ENCODE results near the gene VGLL4.

Gene VGLL4

DNA sequence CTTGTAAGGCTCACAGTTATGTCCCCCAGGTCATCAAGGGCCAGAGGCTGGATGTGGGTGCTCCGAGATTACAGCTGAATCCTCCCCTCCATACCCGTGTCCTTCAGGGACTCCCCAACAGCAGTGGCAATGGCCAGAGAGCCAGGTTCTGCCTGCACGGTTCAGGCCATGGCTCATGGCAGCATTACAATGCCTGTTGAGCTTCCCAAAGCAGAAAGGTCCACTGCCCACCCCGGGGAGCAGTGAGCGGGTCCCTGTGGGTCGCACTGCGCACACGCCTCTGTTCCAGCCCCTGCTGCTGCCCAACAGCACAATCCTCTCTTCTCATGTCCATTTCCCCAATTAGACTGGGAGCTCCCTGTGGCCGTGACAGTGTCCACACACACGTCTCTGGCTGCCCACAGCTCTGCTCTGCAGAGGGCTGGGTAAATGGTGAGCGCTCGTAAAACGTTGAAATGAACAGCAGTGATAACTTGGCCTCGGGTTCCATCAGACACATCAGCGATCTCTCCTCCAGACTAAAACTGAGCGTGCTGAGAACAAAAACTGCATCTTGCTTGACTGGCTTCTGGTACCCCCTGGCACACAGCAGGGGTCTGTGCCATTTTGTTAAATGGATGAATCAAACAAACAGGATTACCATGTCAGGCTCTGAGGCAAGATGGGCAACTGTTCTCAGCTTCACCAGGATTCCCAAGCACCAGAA, 80.4 kb downstream of the VGLL4 start:
- peaks cover 36% of the 10 kb centered on the region for H3K36me3 ChIP-seq (ENCODE audit: insufficient read depth, low read length)
- no peaks in the 10 kb centered on the region for H3K4me1 ChIP-seq (ENCODE audit: insufficient read depth, low read length)
- no peaks in the 10 kb centered on the region for H3K9me3 ChIP-seq (ENCODE audit: insufficient read depth, low read depth, low read length)
- H3K27ac ChIP-seq (ENCODE audit: low read depth, low read length): no peak overlapping the region
- WGBS: 94% methylated on average over 16 of the region's 16 CpGs
- no peaks in the 10 kb centered on the region for H3K27me3 ChIP-seq (ENCODE audit: insufficient read depth, low read length)
- no peak overlapping the region for H3K4me3 ChIP-seq (ENCODE audit: low read length)
- no peak overlapping the region for H3K9ac ChIP-seq (ENCODE audit: low read depth, low read length)

DNA sequence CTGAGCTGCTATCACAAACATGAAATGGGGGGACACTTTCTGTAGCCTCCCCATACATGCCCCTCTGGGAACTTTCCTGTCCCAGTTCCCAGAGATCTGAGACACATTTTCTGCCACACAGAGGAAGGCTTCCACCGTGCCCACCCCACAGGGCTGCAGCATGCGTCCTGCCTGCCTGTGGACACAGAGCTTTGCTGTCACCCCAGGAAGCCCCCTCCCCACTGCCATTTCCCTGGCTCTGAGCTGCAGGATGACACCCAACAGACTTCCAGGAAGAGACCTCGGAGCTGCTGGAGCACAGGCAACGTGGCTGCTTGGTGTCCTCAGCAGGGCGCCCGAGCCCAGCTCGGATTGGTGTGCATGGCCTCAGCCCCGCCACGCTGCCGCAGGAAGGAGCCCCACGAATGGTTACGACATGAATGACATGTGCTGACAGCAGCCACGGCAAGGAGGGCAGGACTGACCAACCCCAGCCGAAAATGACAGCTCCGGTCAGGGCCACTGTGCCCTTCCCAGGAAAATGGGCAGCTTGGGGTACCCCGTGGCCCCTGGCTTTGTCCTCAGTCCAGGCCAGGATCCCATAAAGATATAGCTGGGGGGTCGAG, 81.3 kb downstream of the VGLL4 start:
- H3K9me3 ChIP-seq (ENCODE audit: insufficient read depth, low read depth, low read length): no peaks in the 10 kb centered on the region
- H3K27me3 ChIP-seq (ENCODE audit: insufficient read depth, low read length): no peaks in the 10 kb centered on the region
- H3K4me1 ChIP-seq (ENCODE audit: insufficient read depth, low read length): peaks cover 3% of the 10 kb centered on the region; the same call in 1 of the 2 replicates
- H3K36me3 ChIP-seq (ENCODE audit: insufficient read depth, low read length): peaks cover 44% of the 10 kb centered on the region
- no peak overlapping the region for H3K9ac ChIP-seq (ENCODE audit: low read depth, low read length)
- 95% methylated on average over 17 of the region's 17 CpGs for WGBS
- H3K4me3 ChIP-seq (ENCODE audit: low read length): no peak overlapping the region
- no peak overlapping the region for H3K27ac ChIP-seq (ENCODE audit: low read depth, low read length)

DNA sequence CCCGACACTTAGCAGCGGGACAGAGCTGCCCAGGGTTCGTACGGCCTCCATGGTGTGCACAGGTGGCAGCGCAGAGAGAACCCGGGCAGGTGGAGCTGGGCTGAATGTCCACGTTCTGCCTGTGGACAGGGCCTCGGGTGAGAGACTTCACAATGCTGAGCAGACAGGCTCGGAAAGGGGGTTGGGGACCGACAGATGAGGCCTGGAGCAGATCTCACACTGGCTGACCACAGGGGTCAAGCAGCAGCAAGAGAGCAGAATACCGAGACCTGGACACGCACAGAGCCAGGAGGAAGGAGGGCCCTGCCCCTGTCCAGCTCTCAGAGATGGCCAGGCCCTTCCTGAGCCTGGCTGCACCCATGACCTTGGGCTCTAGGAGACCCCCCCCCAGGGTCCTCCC, 83.0 kb downstream of the VGLL4 start:
- no peak overlapping the region for H3K4me3 ChIP-seq (ENCODE audit: low read length)
- 92% methylated on average over 12 of the region's 12 CpGs for WGBS
- peaks cover 47% of the 10 kb centered on the region for H3K36me3 ChIP-seq (ENCODE audit: insufficient read depth, low read length)
- H3K27ac ChIP-seq (ENCODE audit: low read depth, low read length): no peak overlapping the region
- no peaks in the 10 kb centered on the region for H3K27me3 ChIP-seq (ENCODE audit: insufficient read depth, low read length)
- H3K4me1 ChIP-seq (ENCODE audit: insufficient read depth, low read length): peaks cover 9% of the 10 kb centered on the region; the same call in 1 of the 2 replicates
- no peak overlapping the region for H3K9ac ChIP-seq (ENCODE audit: low read depth, low read length)
- no peaks in the 10 kb centered on the region for H3K9me3 ChIP-seq (ENCODE audit: insufficient read depth, low read depth, low read length)

DNA sequence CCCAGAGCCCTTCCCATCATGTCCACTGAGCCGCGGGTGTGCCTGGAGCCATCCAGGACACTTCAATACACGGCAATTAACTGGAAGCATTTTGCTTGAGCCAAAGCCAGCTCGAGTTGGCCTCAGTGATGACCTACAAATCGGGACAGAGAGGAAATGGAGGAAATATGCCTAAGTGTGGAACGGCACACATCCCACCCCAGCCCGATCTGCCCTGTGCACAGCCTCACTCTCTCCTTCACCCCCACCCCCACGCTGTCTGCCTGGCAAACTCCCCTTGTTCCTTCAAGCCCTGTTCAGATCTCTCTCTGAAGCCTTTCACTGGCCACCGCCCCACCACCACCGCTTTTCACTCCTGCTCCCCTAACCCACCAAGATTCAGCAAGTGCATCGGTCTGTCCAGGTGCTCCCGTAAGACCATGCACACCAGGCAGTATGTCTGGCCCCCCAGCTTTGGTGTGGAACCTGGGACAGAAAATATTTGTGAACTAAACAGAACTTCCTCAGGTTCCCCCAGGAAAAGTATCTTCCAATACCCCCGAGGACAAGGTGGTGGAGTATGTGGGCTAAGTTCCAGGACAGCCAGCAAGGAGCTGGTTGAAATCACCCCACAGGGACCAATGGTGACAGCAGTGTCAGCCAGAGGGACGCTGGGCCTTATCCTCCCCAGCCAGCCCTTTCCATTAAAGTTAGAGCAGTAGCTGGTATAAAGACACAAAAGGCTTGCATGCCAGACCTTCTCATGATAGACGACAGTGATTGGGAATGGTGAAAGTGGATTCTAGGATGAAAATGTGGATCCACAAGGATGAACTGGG, 83.7 kb downstream of the VGLL4 start:
- Histone ChIP-seq H3K4me3 (ENCODE audit: low read length) (no peak overlapping the region), H3K27me3 (ENCODE audit: insufficient read depth, low read length) (no peaks in the 10 kb centered on the region), H3K27ac (ENCODE audit: low read depth, low read length) (no peak overlapping the region), H3K4me1 (ENCODE audit: insufficient read depth, low read length) (peaks cover 9% of the 10 kb centered on the region; the same call in 1 of the 2 replicates), H3K36me3 (ENCODE audit: insufficient read depth, low read length) (peaks cover 46% of the 10 kb centered on the region), H3K9ac (ENCODE audit: low read depth, low read length) (no peak overlapping the region), H3K9me3 (ENCODE audit: insufficient read depth, low read depth, low read length) (no peaks in the 10 kb centered on the region)
- 95% methylated on average over 15 of the region's 15 CpGs for WGBS

DNA sequence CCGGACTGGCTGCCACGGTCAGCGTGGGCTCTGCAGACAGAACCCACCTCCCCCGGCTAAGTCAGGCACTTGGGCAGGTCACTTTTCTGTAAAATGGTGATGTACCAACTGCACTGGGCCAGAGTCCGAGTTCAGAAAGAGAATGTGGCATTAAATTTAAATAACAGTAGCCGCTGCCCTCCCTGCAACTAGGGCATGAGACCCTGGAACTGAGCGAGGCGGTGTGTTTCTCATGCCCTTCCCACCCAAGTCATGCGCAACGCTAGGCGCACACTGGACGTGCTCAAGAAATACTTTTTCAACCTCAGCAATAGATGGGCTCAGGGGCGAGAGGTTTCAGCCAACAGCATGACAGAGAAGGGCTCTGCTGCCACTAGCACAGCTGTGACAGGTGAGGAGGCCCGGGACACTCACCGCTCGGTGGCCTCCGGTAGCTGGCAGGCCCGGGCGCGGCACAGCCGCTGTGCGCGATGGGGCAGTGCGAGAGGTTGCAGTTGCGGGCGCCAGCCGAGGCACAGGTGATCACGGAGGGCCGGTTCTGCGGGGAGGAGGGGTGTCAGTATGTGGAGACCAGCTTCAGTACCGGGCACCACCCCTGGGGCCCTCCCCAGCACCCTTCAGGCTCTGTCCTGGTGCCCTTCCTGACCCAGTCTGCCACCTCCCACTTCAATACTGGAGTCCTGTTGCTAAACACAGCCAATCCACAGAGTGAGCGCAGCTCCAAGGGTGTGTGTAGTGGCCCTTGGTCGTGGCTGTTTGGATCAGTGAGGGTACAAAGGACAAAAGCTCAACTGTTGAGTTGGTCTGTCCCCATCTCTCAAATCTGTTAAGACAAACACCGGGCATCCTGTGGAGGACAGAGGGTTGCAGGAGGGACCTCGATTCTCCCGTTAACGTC, 84.5 kb downstream of the VGLL4 start:
- no peak overlapping the region for H3K9ac ChIP-seq (ENCODE audit: low read depth, low read length)
- H3K36me3 ChIP-seq (ENCODE audit: insufficient read depth, low read length): peaks cover 46% of the 10 kb centered on the region
- H3K9me3 ChIP-seq (ENCODE audit: insufficient read depth, low read depth, low read length): no peaks in the 10 kb centered on the region
- H3K27me3 ChIP-seq (ENCODE audit: insufficient read depth, low read length): no peaks in the 10 kb centered on the region
- H3K4me3 ChIP-seq (ENCODE audit: low read length): no peak overlapping the region
- peaks cover 9% of the 10 kb centered on the region; the same call in 1 of the 2 replicates for H3K4me1 ChIP-seq (ENCODE audit: insufficient read depth, low read length)
- WGBS: 93% methylated on average over 37 of the region's 37 CpGs
- H3K27ac ChIP-seq (ENCODE audit: low read depth, low read length): no peak overlapping the region

DNA sequence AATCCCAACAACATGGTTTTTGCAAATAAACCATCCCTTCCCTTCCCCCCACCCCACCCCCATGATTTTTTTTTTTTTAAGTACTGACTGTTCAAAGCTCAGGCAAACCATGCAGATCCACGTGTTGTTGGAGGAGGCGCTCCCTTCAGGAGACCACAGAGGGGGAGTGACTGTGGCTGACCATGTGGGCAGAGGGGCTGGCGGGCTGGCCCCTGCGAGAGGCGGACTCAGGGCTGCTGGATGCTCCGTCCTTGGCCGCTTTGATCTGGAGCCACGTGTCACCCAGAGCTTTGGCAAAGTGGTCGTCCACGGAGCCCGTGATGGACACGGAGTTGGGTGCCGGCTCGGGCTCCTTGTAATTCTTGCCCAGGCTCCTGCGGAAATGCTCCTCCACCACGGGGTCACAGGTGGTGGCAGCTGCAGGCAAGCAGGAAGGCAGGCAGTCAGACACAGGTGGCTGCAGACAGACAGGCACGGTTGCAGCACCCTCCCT, 85.3 kb downstream of the VGLL4 start:
- peaks cover 41% of the 10 kb centered on the region for H3K36me3 ChIP-seq (ENCODE audit: insufficient read depth, low read length)
- no peaks in the 10 kb centered on the region for H3K9me3 ChIP-seq (ENCODE audit: insufficient read depth, low read depth, low read length)
- 93% methylated on average over 17 of the region's 17 CpGs for WGBS
- no peaks in the 10 kb centered on the region for H3K27me3 ChIP-seq (ENCODE audit: insufficient read depth, low read length)
- peaks cover 9% of the 10 kb centered on the region; the same call in 1 of the 2 replicates for H3K4me1 ChIP-seq (ENCODE audit: insufficient read depth, low read length)
- H3K4me3 ChIP-seq (ENCODE audit: low read length): no peak overlapping the region
- no peak overlapping the region for H3K27ac ChIP-seq (ENCODE audit: low read depth, low read length)
- no peak overlapping the region for H3K9ac ChIP-seq (ENCODE audit: low read depth, low read length)

DNA sequence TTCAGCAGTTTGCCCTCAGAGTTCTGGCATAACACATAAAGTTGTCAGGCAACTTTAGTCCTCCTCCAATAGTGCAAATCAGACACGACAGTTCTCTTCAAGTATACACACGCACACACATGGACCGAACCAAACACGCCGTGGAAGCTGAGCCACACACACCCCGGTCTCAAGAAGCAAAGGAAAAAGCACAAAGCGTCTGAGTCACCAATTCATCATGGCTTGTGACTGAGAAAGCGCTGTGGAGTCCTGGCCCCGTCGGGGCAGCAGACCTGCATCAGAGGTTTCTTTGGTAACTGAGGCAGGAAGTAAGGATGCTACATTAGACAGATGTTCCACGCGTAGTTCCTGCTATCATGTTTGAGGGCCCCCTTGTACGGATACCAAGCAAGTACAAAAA, 85.7 kb downstream of the VGLL4 start:
- H3K36me3 ChIP-seq (ENCODE audit: insufficient read depth, low read length): peaks cover 36% of the 10 kb centered on the region
- H3K27ac ChIP-seq (ENCODE audit: low read depth, low read length): no peak overlapping the region
- 93% methylated on average over 13 of the region's 13 CpGs for WGBS
- no peak overlapping the region for H3K4me3 ChIP-seq (ENCODE audit: low read length)
- no peaks in the 10 kb centered on the region for H3K9me3 ChIP-seq (ENCODE audit: insufficient read depth, low read depth, low read length)
- no peak overlapping the region for H3K9ac ChIP-seq (ENCODE audit: low read depth, low read length)
- no peaks in the 10 kb centered on the region for H3K27me3 ChIP-seq (ENCODE audit: insufficient read depth, low read length)
- peaks cover 9% of the 10 kb centered on the region; the same call in 1 of the 2 replicates for H3K4me1 ChIP-seq (ENCODE audit: insufficient read depth, low read length)

DNA sequence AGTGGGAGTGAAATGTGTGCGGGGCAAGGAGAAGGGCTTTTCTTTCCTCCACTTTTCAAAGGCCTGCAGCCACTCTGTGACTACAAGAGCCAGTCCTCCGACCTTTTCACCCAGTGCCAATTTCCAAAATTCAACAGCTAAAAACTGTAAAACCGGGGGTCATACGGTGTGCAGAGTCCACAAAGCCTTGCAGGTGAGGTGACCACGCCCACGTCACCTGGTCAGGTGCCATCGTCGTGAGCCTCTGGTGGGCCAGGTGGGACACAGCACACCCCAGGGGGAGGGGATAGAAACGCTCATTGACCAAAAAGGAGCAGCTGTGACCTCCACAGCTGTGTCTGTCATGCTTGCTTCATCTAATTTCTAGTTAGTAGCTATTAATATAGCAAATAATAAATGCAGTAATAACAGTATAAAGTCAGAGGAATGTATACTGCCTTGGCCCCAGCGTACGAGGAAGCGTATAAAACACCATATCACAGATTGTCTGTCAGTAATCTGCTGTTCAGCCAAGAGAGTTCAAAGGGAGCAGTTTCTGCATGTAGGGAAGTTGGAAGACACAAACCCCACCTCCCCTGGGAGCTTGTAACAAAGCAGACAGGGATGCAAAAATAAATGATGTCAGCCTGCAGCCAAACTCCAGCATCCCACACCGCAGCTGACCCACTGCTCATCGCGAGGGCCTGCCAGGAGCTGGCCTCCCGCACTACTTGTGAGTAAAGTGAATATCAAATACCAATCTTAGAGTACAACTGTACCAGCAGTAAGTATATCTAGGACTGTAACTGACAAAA, 86.7 kb downstream of the VGLL4 start:
- H3K27me3 ChIP-seq (ENCODE audit: insufficient read depth, low read length): no peaks in the 10 kb centered on the region
- H3K9me3 ChIP-seq (ENCODE audit: insufficient read depth, low read depth, low read length): no peaks in the 10 kb centered on the region
- H3K4me3 ChIP-seq (ENCODE audit: low read length): no peak overlapping the region
- no peak overlapping the region for H3K9ac ChIP-seq (ENCODE audit: low read depth, low read length)
- 91% methylated on average over 16 of the region's 16 CpGs for WGBS
- H3K27ac ChIP-seq (ENCODE audit: low read depth, low read length): no peak overlapping the region
- peaks cover 32% of the 10 kb centered on the region for H3K36me3 ChIP-seq (ENCODE audit: insufficient read depth, low read length)
- peaks cover 9% of the 10 kb centered on the region; the same call in 1 of the 2 replicates for H3K4me1 ChIP-seq (ENCODE audit: insufficient read depth, low read length)

DNA sequence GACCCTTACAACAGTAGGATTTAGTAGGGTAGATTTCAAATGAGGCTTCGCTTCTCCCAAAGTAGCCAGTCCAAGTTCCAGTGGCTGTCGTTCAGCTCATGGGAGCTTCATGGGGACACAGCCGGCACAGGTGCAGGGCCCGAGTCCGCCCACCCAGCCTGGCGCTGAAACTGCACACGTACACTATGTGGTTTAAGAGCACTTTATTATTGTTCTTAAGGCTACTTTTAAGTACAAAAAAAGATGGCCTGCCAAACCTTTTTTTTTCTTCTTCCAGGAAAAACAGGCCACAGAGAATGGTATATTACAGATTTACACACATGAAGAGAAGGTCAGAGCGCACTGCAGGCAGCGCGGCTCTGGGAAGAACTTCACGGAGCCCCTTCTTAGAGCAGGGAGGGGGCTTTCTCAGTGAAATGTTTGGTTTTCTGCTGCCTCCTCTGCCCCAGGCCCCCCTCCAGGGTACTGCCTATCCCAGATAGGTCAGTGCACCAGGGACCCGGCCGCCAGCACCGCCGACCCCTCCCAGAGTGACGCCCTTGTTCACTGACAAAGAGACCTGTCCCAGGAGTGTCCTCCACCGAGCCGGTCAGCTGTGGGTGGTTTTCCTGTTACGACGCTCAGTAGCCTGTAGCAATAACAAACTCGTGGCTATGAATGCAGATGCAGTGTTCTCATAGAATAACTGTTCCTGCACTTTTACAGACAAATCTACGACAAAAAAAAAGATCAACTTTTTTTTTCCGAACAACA, 87.7 kb downstream of the VGLL4 start:
- Histone ChIP-seq H3K9me3 (ENCODE audit: insufficient read depth, low read depth, low read length) (no peaks in the 10 kb centered on the region), H3K27ac (ENCODE audit: low read depth, low read length) (no peak overlapping the region), H3K4me3 (ENCODE audit: low read length) (no peak overlapping the region), H3K9ac (ENCODE audit: low read depth, low read length) (no peak overlapping the region), H3K27me3 (ENCODE audit: insufficient read depth, low read length) (no peaks in the 10 kb centered on the region), H3K4me1 (ENCODE audit: insufficient read depth, low read length) (peaks cover 9% of the 10 kb centered on the region; the same call in 1 of the 2 replicates), H3K36me3 (ENCODE audit: insufficient read depth, low read length) (peaks cover 32% of the 10 kb centered on the region)
- 93% methylated on average over 21 of the region's 23 CpGs for WGBS

Data from HUES64 (cell line).